Islet precursor cell (in vitro differentiated cells): ENCODE data around the gene PHF8.

ENCODE experiments used
- DNase-seq: peaks from one replicate; pipeline ENCODE4 v3.0.0-alpha.2; 2018

Gene PHF8

GRCh38 chrX:54044126-54044876, at the start of gene PHF8:
Gene PHF8 (minus strand): TSS chrX:54044473. CDS start chrX:54042728, 1,745 bp downstream.
- peak; percentile 97 for DNase-seq

GRCh38 chrX:54093571-54093970, 49.3 kb upstream of the PHF8 start:
- no peak for DNase-seq

DNA sequence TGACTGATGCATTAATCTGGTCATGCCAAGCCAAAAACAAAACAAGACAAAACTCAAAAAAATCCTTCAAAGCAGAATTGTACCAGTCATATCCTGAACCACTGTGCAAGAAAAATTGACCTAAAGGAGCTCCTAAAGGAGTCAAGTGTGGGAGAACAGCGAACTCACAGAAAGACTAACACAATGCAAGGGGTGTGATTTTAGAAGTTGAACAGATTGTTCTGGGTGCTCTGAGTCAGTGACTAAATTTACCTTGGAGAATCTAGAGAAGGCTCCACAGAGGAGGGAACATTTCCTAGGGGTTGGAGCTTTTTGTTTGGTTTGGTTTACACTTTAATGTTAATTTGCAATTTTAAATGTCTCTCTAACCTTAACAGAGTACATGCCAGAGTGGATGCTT, 48.9 kb upstream of the PHF8 start:
- DNase-seq, result no peak

GRCh38 chrX:54090880-54091279, 46.6 kb upstream of the PHF8 start:
- DNase-seq, result no peak

- DNase-seq, result no peak
These were observed 44.9 kb upstream of the PHF8 start for GRCh38 chrX:54089191-54089590.

DNA sequence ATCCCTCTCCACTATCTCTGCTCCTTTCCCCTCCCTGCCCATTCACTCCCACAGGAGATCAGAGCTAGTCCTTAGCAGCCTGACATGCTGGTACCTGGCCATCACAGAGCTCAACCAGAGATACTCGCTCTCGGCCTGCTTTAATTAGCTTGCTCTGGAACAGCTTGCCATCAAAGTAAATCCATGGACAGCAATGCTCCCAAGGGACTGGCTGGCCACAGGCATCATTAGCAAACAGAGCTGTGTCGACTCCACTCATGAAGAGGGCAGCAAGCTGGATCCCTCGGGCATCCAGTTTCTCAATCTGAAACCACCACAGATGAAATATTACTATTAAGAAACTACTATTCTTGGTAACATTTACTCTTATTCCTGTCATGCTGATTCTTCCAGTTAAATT, 43.4 kb upstream of the PHF8 start:
- peak; percentile 46 for DNase-seq

- DNase-seq, result no peak
These were observed 41.4 kb upstream of the PHF8 start for GRCh38 chrX:54085666-54086065.

DNA sequence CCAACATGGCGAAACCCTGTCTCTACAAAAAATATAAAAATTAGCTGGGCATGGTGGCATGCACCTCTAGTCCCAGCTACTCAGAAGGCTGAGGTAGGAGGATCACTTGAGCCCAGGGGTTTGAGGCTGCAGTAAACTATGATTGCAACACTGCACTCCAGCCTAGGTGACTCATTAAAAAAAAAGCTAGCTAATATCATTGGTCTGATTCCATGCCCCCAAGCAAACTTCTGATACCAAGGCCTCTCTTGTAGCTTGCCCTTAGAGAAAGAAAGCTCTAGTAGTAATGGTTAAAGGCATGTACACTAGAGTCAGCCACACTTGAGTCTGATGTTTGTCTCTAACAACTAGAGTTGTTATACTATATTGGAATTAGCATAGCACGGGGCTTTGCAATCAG, 32.6 kb upstream of the PHF8 start:
- DNase-seq, result no peak

DNA sequence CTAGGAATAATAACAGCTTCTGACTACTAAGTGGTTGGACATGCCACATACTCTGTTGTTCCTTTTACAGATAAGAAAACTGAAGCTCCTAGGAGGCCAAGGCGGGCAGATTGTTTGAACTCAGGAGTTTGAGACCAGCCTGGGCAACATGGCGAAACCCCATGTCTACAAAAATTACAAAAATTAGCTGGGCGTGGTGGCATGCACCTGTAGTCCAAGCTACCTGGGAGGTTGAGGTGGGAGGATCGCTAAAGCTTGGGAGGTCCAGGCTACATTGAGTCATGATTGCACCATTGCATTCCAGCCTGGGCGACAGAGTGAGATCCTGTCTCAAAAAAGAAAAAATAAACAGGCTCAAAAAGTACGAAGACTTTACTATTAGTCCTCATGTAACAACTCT, 30.6 kb upstream of the PHF8 start:
- no peak for DNase-seq

- DNase-seq, result no peak
These were observed 23.5 kb upstream of the PHF8 start for GRCh38 chrX:54067766-54068165.

DNA sequence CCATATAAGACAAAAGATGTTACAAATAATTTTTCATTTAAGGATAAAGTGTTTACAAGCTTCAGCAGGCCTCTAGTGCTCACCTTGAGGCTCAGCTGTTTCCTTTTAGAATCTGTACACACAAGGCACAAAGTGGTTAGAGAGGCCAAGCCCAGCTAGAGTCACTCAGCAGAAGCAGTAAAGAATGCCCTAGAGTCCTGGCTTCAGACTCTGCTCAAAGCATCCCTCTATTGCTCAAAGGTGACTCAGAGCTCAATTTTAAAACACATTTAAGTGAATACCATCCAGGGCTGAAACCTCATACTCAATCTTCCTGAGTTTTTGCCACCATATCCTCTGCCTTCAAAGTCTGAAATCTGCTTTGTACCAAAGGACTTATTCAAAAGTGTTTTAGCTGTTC, 22.6 kb upstream of the PHF8 start:
- DNase-seq, result no peak

GRCh38 chrX:54064564-54064963, 20.3 kb upstream of the PHF8 start:
- no peak for DNase-seq

DNA sequence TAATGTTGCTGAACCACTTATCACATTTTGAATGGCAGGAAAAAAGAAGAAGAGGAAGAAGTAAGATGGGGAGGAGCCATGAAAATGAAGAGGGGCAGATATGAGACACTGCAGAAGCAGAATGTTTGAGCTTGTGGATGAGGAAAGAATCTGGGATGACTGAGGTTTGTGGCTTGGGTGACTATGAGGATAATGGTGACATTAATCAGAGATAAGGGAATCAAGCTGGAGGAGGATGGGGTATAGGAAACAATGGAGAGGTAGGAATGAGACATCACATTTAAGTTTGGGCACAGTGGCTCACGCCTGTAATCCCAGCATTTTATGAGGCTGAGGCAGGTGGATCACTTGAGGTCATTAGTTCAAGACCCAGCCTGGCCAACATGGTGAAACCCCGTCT, 19.1 kb upstream of the PHF8 start:
- no peak for DNase-seq

DNA sequence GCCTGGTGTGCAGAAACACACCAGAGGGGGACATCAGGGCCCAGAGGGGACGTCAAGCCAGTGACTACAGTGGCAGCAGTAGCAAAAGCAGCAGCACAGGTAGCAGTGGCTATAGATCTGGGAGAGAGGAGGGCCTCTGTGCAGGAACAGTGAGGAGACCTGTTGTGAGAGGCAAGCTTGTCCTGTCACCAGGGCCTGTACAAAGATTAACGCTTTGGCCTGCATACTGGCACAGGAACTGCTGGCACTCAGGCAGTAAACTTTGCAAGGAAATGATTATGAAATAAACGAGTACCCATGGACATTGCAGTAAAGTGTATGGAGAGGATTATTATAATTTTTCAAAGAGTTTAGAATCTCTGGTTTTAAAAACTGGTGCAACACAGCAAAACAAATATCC, 5.5 kb upstream of the PHF8 start:
- DNase-seq, result no peak

DNA sequence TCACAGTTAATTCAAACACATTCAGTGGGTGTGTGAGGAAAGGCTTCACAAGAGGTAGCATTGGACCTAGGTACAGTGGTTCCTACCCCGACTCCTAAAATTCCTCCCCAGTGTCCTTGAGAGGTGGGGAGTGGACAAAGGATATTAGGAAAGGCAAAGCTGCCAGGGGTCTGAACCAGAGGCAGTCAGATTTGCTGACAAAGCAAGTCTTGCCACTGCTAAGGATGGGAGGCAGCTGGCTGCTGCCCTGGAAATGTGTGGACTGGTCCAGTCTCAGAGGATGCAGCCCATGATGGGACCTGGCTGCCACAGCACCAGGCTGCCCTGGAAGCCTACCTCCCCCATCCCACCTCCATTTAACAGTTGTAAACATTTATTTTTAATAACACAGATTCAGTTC, 4.1 kb upstream of the PHF8 start:
- no peak for DNase-seq

- DNase-seq, result no peak
These were observed 1.4 kb upstream of the PHF8 start for GRCh38 chrX:54045563-54046228.

GRCh38 chrX:54044877-54045338, 635 bp upstream of the PHF8 start:
- no peak for DNase-seq

DNA sequence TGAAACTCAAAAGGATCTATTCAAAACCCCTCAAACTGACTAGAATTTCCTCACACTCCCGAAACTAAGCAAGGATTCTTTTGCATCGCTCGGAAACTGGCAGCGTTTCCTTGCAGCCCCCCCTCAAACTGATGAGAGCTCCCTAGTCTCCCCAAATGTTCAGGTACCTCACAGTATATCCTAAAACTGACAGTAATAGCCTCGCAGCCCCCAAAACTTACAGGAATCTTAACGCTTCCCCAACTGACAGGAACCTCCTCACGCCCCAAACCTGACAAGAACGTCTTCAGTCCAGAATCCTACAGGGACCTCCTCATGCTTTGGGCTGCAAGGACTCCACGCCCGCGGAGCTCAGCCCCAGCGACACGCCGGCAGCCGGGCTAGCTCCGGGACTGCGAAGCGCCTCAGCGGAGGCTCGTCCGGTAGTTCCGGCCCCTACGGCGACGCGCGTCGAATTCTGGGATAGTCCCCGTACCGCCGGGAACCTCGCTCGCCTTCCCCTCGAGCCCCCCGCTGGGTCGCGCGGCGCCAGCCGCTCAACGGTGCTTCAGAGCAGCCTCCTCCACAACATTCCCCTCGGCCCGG, 640 bp downstream of the PHF8 start:
- DNase-seq, result peak; percentile 55

- no peak for DNase-seq
These were observed 1.2 kb downstream of the PHF8 start for GRCh38 chrX:54043056-54043455.

DNA sequence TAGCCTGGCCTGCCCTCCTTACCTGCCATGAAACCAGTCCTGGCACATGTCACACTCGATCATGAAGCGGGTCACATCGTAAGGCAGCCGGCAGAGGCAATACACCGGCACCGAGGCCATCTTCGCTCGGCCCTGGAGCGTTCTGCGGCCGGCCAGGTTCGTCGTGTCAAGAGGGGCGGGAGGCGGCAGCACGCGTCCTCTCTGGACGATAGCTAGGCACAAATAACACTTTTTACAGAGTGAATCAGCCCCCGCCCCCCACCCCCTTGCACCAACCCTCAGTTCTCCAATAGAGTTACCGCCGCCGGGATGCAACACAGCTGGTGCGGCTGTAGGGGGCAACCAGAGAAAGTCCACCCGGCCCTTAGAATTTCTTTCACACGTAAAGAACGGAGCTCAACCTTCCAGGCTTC, 1.7 kb downstream of the PHF8 start:
- DNase-seq, result peak; percentile 87

GRCh38 chrX:54030329-54030728, 13.9 kb downstream of the PHF8 start:
- no peak for DNase-seq

DNA sequence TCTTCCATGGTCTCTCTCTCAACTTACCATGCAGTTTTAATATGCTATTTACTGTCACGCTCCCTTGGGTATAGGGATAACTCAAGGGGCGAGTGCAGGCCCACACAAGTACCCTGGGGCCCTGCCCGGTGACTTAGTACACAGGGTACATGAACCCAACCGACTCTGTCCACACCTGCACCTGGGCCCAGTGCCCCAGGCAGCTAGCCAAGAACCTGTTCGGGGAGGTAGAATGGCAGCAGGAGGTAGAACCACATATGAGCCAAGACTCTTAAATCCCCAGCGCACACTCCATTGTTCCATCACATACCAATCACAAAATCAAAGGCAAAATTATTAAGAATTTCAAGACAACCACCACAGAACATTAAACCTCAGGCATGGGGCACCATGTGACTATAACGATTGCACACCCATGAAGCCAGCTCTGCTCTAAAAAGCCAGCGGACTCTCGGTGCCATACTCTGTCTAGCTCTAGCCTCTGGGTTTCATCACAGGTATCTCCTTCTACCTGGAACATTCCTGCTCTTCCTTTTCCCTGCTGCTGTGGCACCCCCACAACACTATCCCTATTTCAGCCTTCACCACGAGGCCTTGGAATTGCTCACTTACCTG, 14.6 kb downstream of the PHF8 start:
- DNase-seq, result no peak

- no peak for DNase-seq
These were observed 19.9 kb downstream of the PHF8 start for GRCh38 chrX:54024350-54024749.
